DMS53 treated with DMSO at 0.1 percent for 48 hours (cell line): ENCODE measurements around the gene ADORA1.

ENCODE experiments used
- DNase-seq: peaks from one replicate; lab custom pipeline; 2025; ENCODE audit not compliant: unreplicated experiment; lab: John Stamatoyannopoulos, UW

Gene ADORA1

DNA sequence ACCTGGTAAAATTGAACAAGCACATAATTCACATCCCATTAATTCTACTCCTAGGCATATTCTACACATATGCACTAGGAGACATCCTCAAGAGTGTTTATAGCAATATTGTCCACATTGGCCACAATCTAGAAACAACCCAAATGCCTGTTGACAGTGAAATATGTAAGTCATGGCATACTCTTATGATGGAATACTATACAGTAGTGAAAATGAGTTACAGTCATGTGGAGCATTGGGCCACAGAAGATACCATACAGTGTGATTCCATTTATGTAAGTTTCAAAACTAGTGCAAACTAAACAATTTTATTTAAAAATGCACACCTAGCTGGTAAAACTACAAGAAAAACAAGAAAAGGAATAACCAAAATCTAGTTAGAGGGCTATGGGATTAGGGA is 82.8 kb downstream of the ADORA1 start:
- no peak for DNase-seq

GRCh38 chr1:203210988-203211387 is 83.5 kb downstream of the ADORA1 start:
- DNase-seq, result no peak

DNA sequence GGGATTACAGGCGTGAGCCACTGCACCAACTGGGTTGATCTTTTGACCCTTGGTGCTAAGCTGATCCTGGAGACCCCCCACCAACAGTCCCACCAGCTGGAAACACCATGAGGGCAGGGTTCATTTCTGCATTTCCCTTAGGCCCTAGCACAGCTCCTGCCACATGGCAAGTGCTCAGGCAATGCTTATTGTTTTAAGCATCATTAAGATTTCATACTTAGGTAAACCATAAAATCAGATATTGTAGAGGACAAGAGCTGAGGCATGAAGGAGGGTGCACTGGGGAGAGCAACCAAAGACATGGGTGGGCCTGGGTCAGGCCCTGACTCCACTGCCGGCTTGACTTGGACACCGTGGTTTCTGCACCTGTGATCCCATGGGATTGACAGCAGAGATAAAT is 84.3 kb downstream of the ADORA1 start:
- no peak for DNase-seq

GRCh38 chr1:203213126-203213525 is 85.6 kb downstream of the ADORA1 start:
- DNase-seq, result no peak

DNA sequence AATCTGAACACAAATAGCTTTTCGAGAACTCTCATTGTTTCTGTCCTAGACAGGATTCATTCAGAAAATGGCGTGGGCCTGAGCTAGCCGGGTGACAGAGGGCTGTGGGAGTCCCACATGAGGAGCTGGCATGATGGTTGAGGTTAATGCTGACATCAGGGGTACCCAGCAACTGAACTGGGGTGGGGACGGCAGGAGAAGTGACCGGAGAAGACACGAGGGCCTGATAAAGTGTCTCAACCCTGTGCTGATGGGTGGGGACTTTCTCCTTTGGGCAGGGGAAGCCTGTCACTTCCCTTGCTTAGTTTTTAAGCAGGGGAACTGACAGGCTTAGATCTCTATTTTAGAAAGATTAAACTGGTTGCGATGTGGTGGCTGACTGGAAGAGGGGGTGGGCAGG is 87.3 kb downstream of the ADORA1 start:
- no peak for DNase-seq

DNA sequence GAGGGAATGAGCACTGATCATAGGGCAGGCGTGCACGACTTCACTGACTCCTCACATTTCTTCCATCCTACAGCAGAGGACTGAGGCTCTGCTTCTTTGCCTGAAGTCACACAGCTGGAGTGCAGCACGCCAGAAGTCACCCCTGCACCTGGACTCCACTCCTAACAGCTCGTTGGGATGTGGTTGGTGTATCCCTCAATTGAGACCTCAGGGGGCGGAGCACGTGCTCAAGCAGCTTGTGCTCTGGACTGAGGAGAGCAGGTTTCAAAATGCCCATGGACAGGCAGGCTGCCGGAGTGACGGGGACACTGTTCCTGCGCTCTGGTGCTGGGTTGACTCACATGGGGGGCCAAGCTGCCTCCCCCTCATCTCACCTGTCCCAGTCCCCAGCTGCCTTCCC is 88.0 kb downstream of the ADORA1 start:
- no peak for DNase-seq

DNA sequence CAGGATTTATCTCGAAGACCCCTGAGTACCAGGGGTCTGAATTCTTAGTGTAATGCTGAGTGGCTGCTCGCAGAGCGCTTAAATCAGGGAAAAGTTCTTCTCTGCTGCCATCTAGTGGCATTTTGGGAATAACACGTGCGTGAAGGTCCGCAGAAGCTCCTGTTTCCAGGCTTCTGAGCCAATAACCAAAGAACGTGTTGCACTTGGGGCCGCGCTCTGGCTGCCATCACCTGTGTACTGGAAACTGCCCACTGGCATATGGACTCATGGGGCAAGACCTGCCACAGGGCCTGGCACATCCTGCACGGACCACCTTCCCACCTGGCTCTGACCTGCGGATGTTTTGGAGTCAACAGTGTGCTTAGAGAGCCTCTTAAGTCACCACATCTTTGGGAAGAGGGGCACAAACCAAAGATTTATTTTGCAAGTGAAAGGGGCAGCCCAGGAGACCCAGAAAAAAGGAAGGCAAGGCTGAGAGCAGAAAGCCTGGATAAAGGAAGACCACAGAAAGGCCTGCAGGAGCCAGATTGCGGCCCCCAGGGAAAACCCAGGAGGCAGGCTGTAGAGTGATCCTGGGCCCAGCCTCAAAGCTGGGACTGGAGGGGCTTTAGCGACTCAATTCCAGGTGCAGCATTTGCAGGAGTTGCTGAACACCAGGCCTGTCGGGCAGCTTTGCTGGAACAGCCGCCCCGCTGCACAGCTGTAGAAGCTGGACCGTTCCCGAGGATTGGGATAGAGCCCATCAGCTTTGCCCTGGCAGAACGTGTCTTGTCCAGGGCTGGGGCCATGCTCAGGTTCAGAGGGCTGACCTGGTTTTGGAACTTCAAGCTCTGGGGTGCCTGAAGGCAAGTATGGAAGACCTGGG is 89.0 kb downstream of the ADORA1 start:
- DNase-seq, result peak; percentile 72
